Lung (tissue), 12 donors: ENCODE results near the gene CHRNB4. TPM values are rescaled to one million over a fixed set of nuclear protein-coding genes. Genes with fewer than 3 reads are reported as not detected.

ENCODE experiments used
- ATAC-seq: fragments of 200-7000 bp; cut with Tn5 transposase; one replicate; pipeline ENCODE4 v1.9.1; 2020; ENCODE audit warnings: moderate number of reproducible peaks; ENCODE audit not compliant: insufficient read depth, low FRiP score
- DNase-seq, 3 donors: peaks; one replicate each; pipeline ENCODE4 v3.0.0-alpha.2; 2013 to 2017
- H3K27ac ChIP-seq, 2 donors: one replicate each; pipeline ENCODE4 v1.5.1; 2013; ENCODE audit warnings: mild to moderate bottlenecking in 2 of 2, moderate library complexity in 2 of 2, control low read depth in 1 of 2, inconsistent platforms in 1 of 2, low read depth in 1 of 2, low read length in 1 of 2
- H3K27me3 ChIP-seq, 3 donors: one replicate each; pipeline ENCODE4 v1.5.1; 2013; ENCODE audit warnings: low read length in 2 of 3; ENCODE audit not compliant: control insufficient read depth in 3 of 3, insufficient read depth in 3 of 3
- H3K36me3 ChIP-seq, 4 donors: one replicate each; pipeline ENCODE4 v1.5.1; 2013; ENCODE audit warnings: low read length in 4 of 4, mild to moderate bottlenecking in 1 of 4, moderate library complexity in 1 of 4; ENCODE audit not compliant: control insufficient read depth in 4 of 4, insufficient read depth in 4 of 4
- H3K4me1 ChIP-seq, 5 donors: one replicate each; pipeline ENCODE4 v1.5.1; 2013; ENCODE audit warnings: low read length in 5 of 5, mild to moderate bottlenecking in 2 of 5, moderate library complexity in 1 of 5; ENCODE audit not compliant: control insufficient read depth in 5 of 5, insufficient read depth in 5 of 5
- H3K4me3 ChIP-seq: one replicate; pipeline ENCODE4 v1.5.1; 2013; ENCODE audit warnings: mild to moderate bottlenecking, control low read depth, moderate library complexity
- H3K9ac ChIP-seq, 2 donors: one replicate each; pipeline ENCODE4 v1.5.1; 2013; ENCODE audit warnings: low read length in 2 of 2, control low read depth in 1 of 2; ENCODE audit not compliant: insufficient read depth in 1 of 2
- H3K9me3 ChIP-seq, 4 donors: one replicate each; pipeline ENCODE4 v1.5.1; 2013; ENCODE audit warnings: low read length in 3 of 4, mild to moderate bottlenecking in 1 of 4, moderate library complexity in 1 of 4; ENCODE audit not compliant: control insufficient read depth in 4 of 4, insufficient read depth in 3 of 4
- CTCF ChIP-seq: IDR thresholded peaks from 2 replicates; pipeline ENCODE4 v1.5.1; 2012; ENCODE audit warnings: mild to moderate bottlenecking; ENCODE audit errors: control extremely low read depth, extremely low read depth
- WGBS, 2 donors: extraction: QIAGEN DNeasy Blood & Tissue Kit; methylation state at CpG; one replicate each; pipeline ENCODE4 v1.1.7; 2013; 5-methylcytosine and 5-hydroxymethylcytosine counted together
- polyA plus RNA-seq, 2 donors: library from polyadenylated mRNA; stranded (reverse); fragments of 200-250 nt; gene quantifications; one replicate each; pipeline ENCODE4 v1.2.1, GENCODE V29; 2013
- total RNA-seq, 2 donors: library from RNA; depleted of rRNA in 1 of 2; stranded (reverse); fragments of >200 nt in 1 of 2; gene quantifications; one replicate each; pipeline ENCODE4 v1.2.1, GENCODE V29; 2014 to 2021
- donor health status: control.
- donor health status: control.
- donor health status: Bipolar disorder and iron deficiency.
- donor health status: healthy.
- donor health status: DM: yes; HTN: yes; CAD: no.

The CHRNB4 gene
- total and polyA plus RNA-seq, 4 donors = 0.05 TPM; not detected in 3

GRCh38 chr15:78651930-78652615 lies 11.1 kb upstream of the CHRNB4 start:
- H3K36me3 ChIP-seq = no peaks in the 10 kb centered on the region
- TF ChIP-seq CTCF = no peak
- H3K4me1 ChIP-seq = no peaks in the 10 kb centered on the region
- WGBS, 2 donors = 92 to 100% methylated on average over 1 of the region's 1 CpG
- H3K4me3 ChIP-seq = no peak overlapping the region
- no peak for DNase-seq
- no peak overlapping the region for H3K9ac ChIP-seq
- no peak overlapping the region for H3K27ac ChIP-seq
- no peaks in the 10 kb centered on the region for H3K9me3 ChIP-seq
- no peaks in the 10 kb centered on the region for H3K27me3 ChIP-seq
- ATAC-seq = no peak

GRCh38 chr15:78651007-78651406 lies 10.0 kb upstream of the CHRNB4 start:
- no peak for TF ChIP-seq CTCF
- H3K4me1 ChIP-seq = no peaks in the 10 kb centered on the region
- no peaks in the 10 kb centered on the region for H3K9me3 ChIP-seq
- 65 to 77% methylated on average over 3 of the region's 3 CpGs for WGBS, 2 donors
- no peak overlapping the region for H3K9ac ChIP-seq
- ATAC-seq (no peak), DNase-seq (no peak)
- no peaks in the 10 kb centered on the region for H3K27me3 ChIP-seq
- H3K36me3 ChIP-seq = no peaks in the 10 kb centered on the region
- no peak overlapping the region for H3K27ac ChIP-seq
- H3K4me3 ChIP-seq = no peak overlapping the region

- DNase-seq = no peak
- Histone ChIP-seq H3K27ac (no peak overlapping the region), H3K4me3 (no peak overlapping the region), H3K9me3 (no peaks in the 10 kb centered on the region), H3K27me3 (no peaks in the 10 kb centered on the region), H3K4me1 (no peaks in the 10 kb centered on the region), H3K36me3 (no peaks in the 10 kb centered on the region), H3K9ac (no peak overlapping the region)
- no peak for ATAC-seq
- no peak for TF ChIP-seq CTCF
- 85 to 87% methylated on average over 4 of the region's 4 CpGs for WGBS, 2 donors
Observed at GRCh38 chr15:78650022-78650421, 9.0 kb upstream of the CHRNB4 start.

GRCh38 chr15:78645009-78645408 lies 4.0 kb upstream of the CHRNB4 start:
- no peak for TF ChIP-seq CTCF
- ATAC-seq (no peak), DNase-seq (no peak)
- H3K27ac ChIP-seq = no peak overlapping the region
- H3K4me1 ChIP-seq = peaks cover 0 to 8% (median 0%) of the 10 kb centered on the region in 5 donors
- H3K9me3 ChIP-seq = no peaks in the 10 kb centered on the region
- WGBS, 2 donors = 91 to 93% methylated on average over 4 of the region's 4 CpGs
- no peaks in the 10 kb centered on the region for H3K36me3 ChIP-seq
- peaks cover 0 to 2% (median under 1%) of the 10 kb centered on the region in 3 donors for H3K27me3 ChIP-seq
- H3K4me3 ChIP-seq = no peak overlapping the region
- no peak overlapping the region for H3K9ac ChIP-seq
